GM12878 (cell line): ENCODE measurements around the gene THAP11. TPM values are rescaled to one million over a fixed set of nuclear protein-coding genes. Genes with fewer than 3 reads are reported as not detected.
A peak's percentile ranks its signal among the peaks of the same experiment; 100 is the strongest.
"Not testable (repeated sequence)": the region's sequence is repeated elsewhere in the genome, so short reads cannot be mapped to it uniquely, and the experiment has no call there.

Source experiments
- ATAC-seq: fragments of 200-7000 bp; cut with Tn5 transposase; 3 replicates; pipeline ENCODE4 v1.9.1; 2020; ENCODE audit warnings: mild to moderate bottlenecking, moderate library complexity
- BruUV-seq: library from RNA; stranded (reverse); fragments of 400-500 nt; replicated peaks from 2 replicates; lab custom pipeline; 2021; lab: Mats Ljungman, UMichigan
- CTCF ChIA-PET: fragments of 300-600 bp; sonication (Branson Sonifier 250); formaldehyde crosslinking; extraction: SDS; loops from one replicate; lab custom pipeline; 2021; ENCODE audit warnings: inconsistent platforms; lab: Yijun Ruan, JAX
- POLR2A ChIA-PET: fragments of 350-600 bp; formaldehyde crosslinking; extraction: SDS; loops from one replicate; lab custom pipeline; 2021; ENCODE audit warnings: inconsistent platforms; lab: Charles Lee
- RAD21 ChIA-PET: fragments of 300-600 bp; sonication (Branson Sonifier 250); formaldehyde crosslinking; loops from one replicate; lab custom pipeline; 2023; ENCODE audit warnings: antibody characterized with exemption; ENCODE audit not compliant: unreplicated experiment; lab: Charles Lee
- SMC1A ChIA-PET: fragments of 300-600 bp; sonication (Branson Sonifier 250); formaldehyde crosslinking; loops from one replicate; lab custom pipeline; 2023; ENCODE audit not compliant: unreplicated experiment, uncharacterized antibody; lab: Charles Lee
- DNase-seq: peaks from one replicate; pipeline ENCODE4 v3.0.0-alpha.2; 2011; ENCODE audit warnings: low read depth, low spot score
- FAIRE-seq: peaks from 3 replicates; lab custom pipeline; 2011; peaks lifted over from hg19 to GRCh38; lab: Jason Lieb, UNC
- H2AFZ ChIP-seq: 2 replicates; pipeline ENCODE4 v1.6.0; 2011; ENCODE audit warnings: low read depth, low read length, control low read depth; ENCODE audit not compliant: control insufficient read depth
- H3K27ac ChIP-seq: 2 replicates; pipeline ENCODE4 v1.5.1; 2011; ENCODE audit warnings: control low read depth; ENCODE audit not compliant: control insufficient read depth, insufficient read depth
- H3K27me3 ChIP-seq, 2 experiments: replicated peaks in 1 of 2; 2 replicates each; pipeline versions ENCODE4 v1.6.0 to v1.6.1; 2011; ENCODE audit warnings: low read length in 1 of 2; ENCODE audit not compliant: control insufficient read depth in 2 of 2, insufficient read depth in 2 of 2
- H3K36me3 ChIP-seq, 2 experiments: 2 replicates each; pipeline ENCODE4 v1.5.1; 2011; ENCODE audit warnings: low read length in 1 of 2; ENCODE audit not compliant: control insufficient read depth in 2 of 2, insufficient read depth in 2 of 2
- H3K4me1 ChIP-seq: 2 replicates; pipeline ENCODE4 v1.6.1; 2011; ENCODE audit warnings: mild to moderate bottlenecking, low read length, moderate library complexity, mixed read lengths; ENCODE audit not compliant: control insufficient read depth, insufficient read depth
- H3K4me2 ChIP-seq: 2 replicates; pipeline ENCODE4 v1.6.0; 2011; ENCODE audit warnings: control low read depth; ENCODE audit not compliant: control insufficient read depth, insufficient read depth
- H3K4me3 ChIP-seq: fragments of 200-600 bp; sonication (generic); 2 replicates; pipeline ENCODE4 v1.5.1; 2016
- H3K79me2 ChIP-seq: 2 replicates; pipeline ENCODE4 v1.6.0; 2011; ENCODE audit warnings: low read length; ENCODE audit not compliant: control insufficient read depth, insufficient read depth
- H3K9ac ChIP-seq: 2 replicates; pipeline ENCODE4 v1.8.0; 2011; ENCODE audit warnings: low read length, control low read depth, mixed read lengths; ENCODE audit not compliant: control insufficient read depth, insufficient read depth
- H3K9me3 ChIP-seq: replicated peaks from 3 replicates; pipeline ENCODE4 v1.5.1; 2011; ENCODE audit warnings: mild to moderate bottlenecking, low read length; ENCODE audit not compliant: control insufficient read depth, insufficient read depth
- H4K20me1 ChIP-seq: 2 replicates; pipeline ENCODE4 v1.6.0; 2011; ENCODE audit not compliant: control insufficient read depth, insufficient read depth
- YY1 ChIP-seq: IDR thresholded peaks from 2 replicates; pipeline ENCODE4 v1.6.1; 2011; ENCODE audit warnings: low read depth, mild to moderate bottlenecking, low read length
- WGBS: methylation state at CpG from one replicate; pipeline ENCODE4 v1.1.6; 2016; ENCODE audit warnings: low lambda C conversion rate; ENCODE audit not compliant: insufficient replicate concordance, insufficient coverage; ENCODE audit errors: missing lambda C conversion rate; 5-methylcytosine and 5-hydroxymethylcytosine counted together
- in situ Hi-C: fragments of 300-500 bp; cut with MboI; formaldehyde crosslinking; loops from 9 replicates; pipeline ENCODE4 v1.14.3; 2018; ENCODE audit warnings: mixed read lengths
- intact Hi-C: fragments of 100-400 bp; cut with micrococcal nuclease; formaldehyde crosslinking; loops from one replicate; pipeline ENCODE4 v1.14.2; 2022; ENCODE audit not compliant: unreplicated experiment
- polyA plus RNA-seq, 11 experiments: library from polyadenylated mRNA; depleted of rRNA in 4 of 11; unstranded in 6 of 11; stranded (reverse) in 5 of 11; fragments of >200 nt; fragmentation: Nextera tagmentation in 4 of 11; fragmentation: Illumina TruSeq in 1 of 11; extraction: Ambion mirVana in 4 of 11; extraction: Trizol in 1 of 11; gene quantifications; 1 replicate in 1 of 11; 2 replicates in 10 of 11; pipeline versions ENCODE4 v1.2.1 to v1.2.3, GENCODE V29; 2011 to 2016; ENCODE audit warnings: inconsistent platforms in 2 of 11, missing spikeins in 2 of 11, low read depth in 1 of 11
- total RNA-seq, 4 experiments: library from RNA; depleted of rRNA in 3 of 4; stranded (reverse); fragments of >200 nt in 3 of 4; fragmentation: Illumina TruSeq in 1 of 4; extraction: Trizol in 1 of 4; gene quantifications; 2 replicates each; pipeline versions ENCODE4 v1.2.1 to v1.2.3, GENCODE V29; 2013 to 2021
- TF ChIP-seq, protein P1 (sequence below): fragments of 450-650 bp; IDR thresholded peaks from 2 replicates; pipeline ENCODE4 v1.6.1; 2018; ENCODE audit warnings: mild to moderate bottlenecking, low read depth, moderate library complexity; ENCODE audit not compliant: partially characterized antibody

The THAP11 gene
- total and polyA plus RNA-seq, 10 of the 15 experiments (the other 5 are each of a cell fraction or from before 2014, with no cell fraction given) = 2.5 to 36.7 (median 21.4) TPM

GRCh38 chr16:67834242-67834614 lies 7.9 kb upstream of the THAP11 start:
- peak overlapping the region; percentile 87; the same call in 1 of the 2 replicates for H3K9ac ChIP-seq
- WGBS = 84% methylated on average over 10 of the region's 10 CpGs
- no peaks in the 10 kb centered on the region for H3K9me3 ChIP-seq
- peak overlapping the region; percentile 99 for H2AFZ ChIP-seq
- ChIA-PET RAD21 (interaction anchor here (0.7 to 1.4 kb wide), 6 partner anchors 11 to 115 kb away, joined by 3 to 9 read pairs (median 5); partner anchors contain the start of genes GFOD2, PSMB10, RANBP10 and TSNAXIP1), SMC1A (interaction anchor here (0.9 to 1.9 kb wide), 6 partner anchors 10 to 313 kb away, joined by 3 to 10 read pairs (median 3); partner anchors contain the start of gene NUTF2), POLR2A (interaction anchor here (0.8 to 2.0 kb wide), 5 partner anchors 11 to 116 kb away, joined by 3 to 29 read pairs (median 3); partner anchors contain the start of genes NUTF2 and PSMB10), CTCF (interaction anchor here (1.1 to 2.2 kb wide), 8 partner anchors 9 to 312 kb away, joined by 3 to 31 read pairs (median 5); partner anchors contain the start of genes NUTF2, RANBP10 and TSNAXIP1)
- H3K4me3 ChIP-seq = peak overlapping the region; percentile 91
- FAIRE-seq = no peak
- H3K27me3 ChIP-seq = no peaks in the 10 kb centered on the region
- ATAC-seq = no peak
- in situ Hi-C loops = no loop called here
- peaks cover 2 to 5% of the 10 kb centered on the region in 2 experiments; a peak in 3 of 4 replicates for H3K36me3 ChIP-seq
- no peaks in the 10 kb centered on the region for H4K20me1 ChIP-seq
- peaks cover 7% of the 10 kb centered on the region for H3K4me1 ChIP-seq
- intact Hi-C loops = no loop called here
- TF ChIP-seq, protein P1, sequence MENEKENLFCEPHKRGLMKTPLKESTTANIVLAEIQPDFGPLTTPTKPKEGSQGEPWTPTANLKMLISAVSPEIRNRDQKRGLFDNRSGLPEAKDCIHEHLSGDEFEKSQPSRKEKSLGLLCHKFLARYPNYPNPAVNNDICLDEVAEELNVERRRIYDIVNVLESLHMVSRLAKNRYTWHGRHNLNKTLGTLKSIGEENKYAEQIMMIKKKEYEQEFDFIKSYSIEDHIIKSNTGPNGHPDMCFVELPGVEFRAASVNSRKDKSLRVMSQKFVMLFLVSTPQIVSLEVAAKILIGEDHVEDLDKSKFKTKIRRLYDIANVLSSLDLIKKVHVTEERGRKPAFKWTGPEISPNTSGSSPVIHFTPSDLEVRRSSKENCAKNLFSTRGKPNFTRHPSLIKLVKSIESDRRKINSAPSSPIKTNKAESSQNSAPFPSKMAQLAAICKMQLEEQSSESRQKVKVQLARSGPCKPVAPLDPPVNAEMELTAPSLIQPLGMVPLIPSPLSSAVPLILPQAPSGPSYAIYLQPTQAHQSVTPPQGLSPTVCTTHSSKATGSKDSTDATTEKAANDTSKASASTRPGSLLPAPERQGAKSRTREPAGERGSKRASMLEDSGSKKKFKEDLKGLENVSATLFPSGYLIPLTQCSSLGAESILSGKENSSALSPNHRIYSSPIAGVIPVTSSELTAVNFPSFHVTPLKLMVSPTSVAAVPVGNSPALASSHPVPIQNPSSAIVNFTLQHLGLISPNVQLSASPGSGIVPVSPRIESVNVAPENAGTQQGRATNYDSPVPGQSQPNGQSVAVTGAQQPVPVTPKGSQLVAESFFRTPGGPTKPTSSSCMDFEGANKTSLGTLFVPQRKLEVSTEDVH = no peak
- no peak for TF ChIP-seq YY1
- no peak overlapping the region for H3K27ac ChIP-seq
- BruUV-seq = no TSS peak
- DNase-seq = no peak
- peak overlapping the region; percentile 90 for H3K4me2 ChIP-seq
- peaks cover 13% of the 10 kb centered on the region for H3K79me2 ChIP-seq

DNA sequence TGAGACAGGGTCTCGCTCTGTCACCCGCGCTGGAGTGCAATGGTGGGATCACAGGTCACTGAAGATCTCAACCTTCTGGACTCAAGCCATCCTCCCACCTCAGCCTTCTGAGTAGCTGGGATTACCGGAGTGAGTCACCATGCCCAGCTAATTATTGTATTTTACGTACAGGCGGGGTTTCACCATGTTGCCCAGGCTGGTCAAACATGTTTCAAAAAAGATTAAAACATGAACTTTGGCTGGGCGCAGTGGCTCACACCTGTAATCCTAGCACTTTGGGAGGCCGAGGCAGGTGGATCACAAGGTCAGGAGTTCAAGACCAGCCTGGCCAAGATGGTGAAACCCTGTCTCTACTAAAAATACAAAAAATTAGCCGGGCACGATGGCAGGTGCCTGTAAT lies 4.9 kb upstream of the THAP11 start:
- peaks cover 10% of the 10 kb centered on the region for H3K4me1 ChIP-seq
- H3K9ac ChIP-seq, H4K20me1 ChIP-seq, ATAC-seq, H3K9me3 ChIP-seq, in situ Hi-C loops, H3K27ac ChIP-seq, H3K36me3 ChIP-seq, FAIRE-seq, BruUV-seq, intact Hi-C loops, H3K4me3 ChIP-seq, DNase-seq, H2AFZ ChIP-seq, H3K4me2 ChIP-seq, H3K27me3 ChIP-seq: not testable (repeated sequence)
- ChIA-PET POLR2A (interaction anchor here (0.7 kb wide), 1 partner anchor 23 kb away, joined by 3 read pairs; no protein-coding TSS in a partner anchor), RAD21 (interaction anchor here (0.9 kb wide), 1 partner anchor 28 kb away, joined by 3 read pairs; no protein-coding TSS in a partner anchor), SMC1A (interaction anchor here (1.0 kb wide), 1 partner anchor 7 kb away, joined by 3 read pairs; no protein-coding TSS in a partner anchor), CTCF (interaction anchor here (1.1 to 2.2 kb wide), 2 partner anchors 21 to 24 kb away, joined by 3 to 8 read pairs; no protein-coding TSS in a partner anchor)
- WGBS = 73% methylated on average over 9 of the region's 10 CpGs
- H3K79me2 ChIP-seq = peaks cover 13% of the 10 kb centered on the region
